Thyroid gland (tissue), 4 donors: ENCODE data around the gene ATXN1. TPM values are rescaled to one million over a fixed set of nuclear protein-coding genes. Genes with fewer than 3 reads are reported as not detected.

Source experiments
- DNase-seq, 2 donors: peaks; one replicate each; pipeline ENCODE4 v3.0.0-alpha.2; 2019
- H3K27ac ChIP-seq, 3 donors: fragments of 200-600 bp; sonication (generic); 1 replicate in 2 of 3; 2 replicates in 1 of 3; pipeline ENCODE4 v1.5.1; 2016 to 2019; ENCODE audit warnings: mild to moderate bottlenecking in 1 of 3, moderate library complexity in 1 of 3
- H3K27me3 ChIP-seq: fragments of 200-600 bp; sonication (generic); one replicate; pipeline ENCODE4 v1.5.1; 2019
- H3K36me3 ChIP-seq, 2 donors: fragments of 200-600 bp; sonication (generic); one replicate each; pipeline ENCODE4 v1.5.1; 2016 to 2019
- H3K4me1 ChIP-seq, 2 donors: fragments of 200-600 bp; sonication (generic); one replicate each; pipeline ENCODE4 v1.5.1; 2017 to 2019
- H3K4me3 ChIP-seq, 3 donors: fragments of 200-600 bp; sonication (generic); replicated peaks in 1 of 3; 1 replicate in 2 of 3; 2 replicates in 1 of 3; pipeline ENCODE4 v1.5.1; 2016; ENCODE audit warnings: mild to moderate bottlenecking in 1 of 3
- H3K9me3 ChIP-seq: fragments of 200-600 bp; sonication (generic); one replicate; pipeline ENCODE4 v1.5.1; 2017
- CTCF ChIP-seq, 6 experiments: fragments of 200-600 bp in 3 of 6; fragments of 450-650 bp in 3 of 6; sonication (generic) in 3 of 6; IDR thresholded peaks; one replicate each; pipeline ENCODE4 v1.5.1; 2016 to 2019; ENCODE audit warnings: antibody characterized with exemption in 6 of 6, mild to moderate bottlenecking in 2 of 6, inconsistent platforms in 1 of 6, moderate library complexity in 1 of 6
- POLR2A ChIP-seq, 2 donors: fragments of 450-650 bp; IDR thresholded peaks; one replicate each; pipeline ENCODE4 v1.6.1; 2017; ENCODE audit warnings: antibody characterized with exemption in 2 of 2, mild to moderate bottlenecking in 2 of 2, moderate library complexity in 1 of 2
- WGBS, 2 donors: methylation state at CpG; one replicate each; pipeline ENCODE4 v1.1.5; 2017; 5-methylcytosine and 5-hydroxymethylcytosine counted together
- intact Hi-C: fragments of 100-400 bp; cut with DNase I; formaldehyde crosslinking; loops from one replicate; pipeline ENCODE4 v1.15.1; 2023
- total RNA-seq, 4 donors: library from RNA; depleted of rRNA; stranded (reverse); fragments of >200 nt; gene quantifications; one replicate each; pipeline ENCODE4 v1.2.3, GENCODE V29; 2016

Gene ATXN1
- total RNA-seq, 4 donors from 2014 or later, result 62.1 to 88.1 (median 83.0) TPM

- Histone ChIP-seq H3K27ac (no peak overlapping the region), H3K27me3 (no peaks in the 10 kb centered on the region), H3K4me1 (peaks cover 0 to 7% of the 10 kb centered on the region in 2 donors), H3K36me3 (no peaks in the 10 kb centered on the region), H3K9me3 (no peaks in the 10 kb centered on the region), H3K4me3 (no peak overlapping the region)
- DNase-seq, result no peak
- no peak for TF ChIP-seq CTCF (IDR thresholded peaks at IDR 0.05)
- 85 to 87% methylated on average over 2 of the region's 2 CpGs for WGBS, 2 donors
- intact Hi-C loops, result no loop called here
Observed at GRCh38 chr6:16806363-16806762, 45.1 kb upstream of the ATXN1 start.

GRCh38 chr6:16805243-16805950, 44.1 kb upstream of the ATXN1 start:
- Histone ChIP-seq H3K4me3 (no peak overlapping the region), H3K36me3 (no peaks in the 10 kb centered on the region), H3K9me3 (no peaks in the 10 kb centered on the region), H3K27me3 (no peaks in the 10 kb centered on the region), H3K27ac (no peak overlapping the region), H3K4me1 (peaks cover 0 to 7% of the 10 kb centered on the region in 2 donors)
- 50 to 65% methylated on average over 5 of the region's 5 CpGs for WGBS, 2 donors
- DNase-seq, result peak; percentile 14 to 15
- intact Hi-C loops, result no loop called here
- TF ChIP-seq POLR2A (IDR thresholded peaks at IDR 0.05), result no peak
- no peak for TF ChIP-seq CTCF (IDR thresholded peaks at IDR 0.05)

GRCh38 chr6:16804546-16805242, 43.4 kb upstream of the ATXN1 start:
- Histone ChIP-seq H3K4me1 (peaks cover 0 to 7% of the 10 kb centered on the region in 2 donors), H3K27ac (no peak overlapping the region), H3K4me3 (no peak overlapping the region), H3K36me3 (no peaks in the 10 kb centered on the region), H3K27me3 (no peaks in the 10 kb centered on the region), H3K9me3 (no peaks in the 10 kb centered on the region)
- TF ChIP-seq CTCF (IDR thresholded peaks at IDR 0.05), result no peak
- no peak for TF ChIP-seq POLR2A (IDR thresholded peaks at IDR 0.05)
- WGBS, 2 donors, result 73 to 76% methylated on average over 8 of the region's 8 CpGs
- intact Hi-C loops, result no loop called here
- DNase-seq, result no peak

GRCh38 chr6:16803294-16804200, 42.3 kb upstream of the ATXN1 start:
- intact Hi-C loops, result no loop called here
- H3K27ac ChIP-seq, result no peak overlapping the region
- peak; percentile 54 to 56 for DNase-seq
- H3K4me3 ChIP-seq, result no peak overlapping the region
- 47 to 48% methylated on average over 21 to 24 of the region's 24 CpGs for WGBS, 2 donors
- H3K4me1 ChIP-seq, result peaks cover 0 to 7% of the 10 kb centered on the region in 2 donors
- TF ChIP-seq CTCF (IDR thresholded peaks at IDR 0.05) (no peak), POLR2A (IDR thresholded peaks at IDR 0.05) (no peak)
- H3K36me3 ChIP-seq, result no peaks in the 10 kb centered on the region
- H3K9me3 ChIP-seq, result no peaks in the 10 kb centered on the region
- H3K27me3 ChIP-seq, result no peaks in the 10 kb centered on the region
